Lung (tissue), 12 donors: Measurements from ENCODE around the gene MBD6. TPM values are rescaled to one million over a fixed set of nuclear protein-coding genes. Genes with fewer than 3 reads are reported as not detected.

ENCODE experiments used
- ATAC-seq: fragments of 200-7000 bp; cut with Tn5 transposase; one replicate; pipeline ENCODE4 v1.9.1; 2020; ENCODE audit warnings: moderate number of reproducible peaks; ENCODE audit not compliant: insufficient read depth, low FRiP score
- DNase-seq, 3 donors: peaks; one replicate each; pipeline ENCODE4 v3.0.0-alpha.2; 2013 to 2017
- H3K27ac ChIP-seq, 2 donors: one replicate each; pipeline ENCODE4 v1.5.1; 2013; ENCODE audit warnings: mild to moderate bottlenecking in 2 of 2, moderate library complexity in 2 of 2, control low read depth in 1 of 2, inconsistent platforms in 1 of 2, low read depth in 1 of 2, low read length in 1 of 2
- H3K27me3 ChIP-seq, 3 donors: one replicate each; pipeline ENCODE4 v1.5.1; 2013; ENCODE audit warnings: low read length in 2 of 3; ENCODE audit not compliant: control insufficient read depth in 3 of 3, insufficient read depth in 3 of 3
- H3K36me3 ChIP-seq, 4 donors: one replicate each; pipeline ENCODE4 v1.5.1; 2013; ENCODE audit warnings: low read length in 4 of 4, mild to moderate bottlenecking in 1 of 4, moderate library complexity in 1 of 4; ENCODE audit not compliant: control insufficient read depth in 4 of 4, insufficient read depth in 4 of 4
- H3K4me1 ChIP-seq, 5 donors: one replicate each; pipeline ENCODE4 v1.5.1; 2013; ENCODE audit warnings: low read length in 5 of 5, mild to moderate bottlenecking in 2 of 5, moderate library complexity in 1 of 5; ENCODE audit not compliant: control insufficient read depth in 5 of 5, insufficient read depth in 5 of 5
- H3K4me3 ChIP-seq: one replicate; pipeline ENCODE4 v1.5.1; 2013; ENCODE audit warnings: mild to moderate bottlenecking, control low read depth, moderate library complexity
- H3K9ac ChIP-seq, 2 donors: one replicate each; pipeline ENCODE4 v1.5.1; 2013; ENCODE audit warnings: low read length in 2 of 2, control low read depth in 1 of 2; ENCODE audit not compliant: insufficient read depth in 1 of 2
- H3K9me3 ChIP-seq, 4 donors: one replicate each; pipeline ENCODE4 v1.5.1; 2013; ENCODE audit warnings: low read length in 3 of 4, mild to moderate bottlenecking in 1 of 4, moderate library complexity in 1 of 4; ENCODE audit not compliant: control insufficient read depth in 4 of 4, insufficient read depth in 3 of 4
- WGBS, 2 donors: extraction: QIAGEN DNeasy Blood & Tissue Kit; methylation state at CpG; one replicate each; pipeline ENCODE4 v1.1.7; 2013; 5-methylcytosine and 5-hydroxymethylcytosine counted together
- polyA plus RNA-seq, 2 donors: library from polyadenylated mRNA; stranded (reverse); fragments of 200-250 nt; gene quantifications; one replicate each; pipeline ENCODE4 v1.2.1, GENCODE V29; 2013
- total RNA-seq, 2 donors: library from RNA; depleted of rRNA in 1 of 2; stranded (reverse); fragments of >200 nt in 1 of 2; gene quantifications; one replicate each; pipeline ENCODE4 v1.2.1, GENCODE V29; 2014 to 2021
- TF ChIP-seq, protein P1 (sequence below): IDR thresholded peaks from 2 replicates; pipeline ENCODE4 v1.5.1; 2012; ENCODE audit warnings: mild to moderate bottlenecking; ENCODE audit errors: control extremely low read depth, extremely low read depth
- donor health status: control.
- donor health status: control.
- donor health status: Bipolar disorder and iron deficiency.
- donor health status: healthy.
- donor health status: DM: yes; HTN: yes; CAD: no.

Gene MBD6
- total and polyA plus RNA-seq, 4 donors = 26.0 to 132 (median 39.6) TPM

GRCh38 chr12:57483466-57483865, 39.2 kb upstream of the MBD6 start:
- no peak overlapping the region for H3K27ac ChIP-seq
- H3K4me3 ChIP-seq = no peak overlapping the region
- H3K27me3 ChIP-seq = peaks cover 0 to 8% (median 4%) of the 10 kb centered on the region in 3 donors
- peaks cover 0 to 4% (median 0%) of the 10 kb centered on the region in 5 donors for H3K4me1 ChIP-seq
- H3K9me3 ChIP-seq = no peaks in the 10 kb centered on the region
- 57 to 79% methylated on average over 5 of the region's 5 CpGs for WGBS, 2 donors
- TF ChIP-seq, protein P1, sequence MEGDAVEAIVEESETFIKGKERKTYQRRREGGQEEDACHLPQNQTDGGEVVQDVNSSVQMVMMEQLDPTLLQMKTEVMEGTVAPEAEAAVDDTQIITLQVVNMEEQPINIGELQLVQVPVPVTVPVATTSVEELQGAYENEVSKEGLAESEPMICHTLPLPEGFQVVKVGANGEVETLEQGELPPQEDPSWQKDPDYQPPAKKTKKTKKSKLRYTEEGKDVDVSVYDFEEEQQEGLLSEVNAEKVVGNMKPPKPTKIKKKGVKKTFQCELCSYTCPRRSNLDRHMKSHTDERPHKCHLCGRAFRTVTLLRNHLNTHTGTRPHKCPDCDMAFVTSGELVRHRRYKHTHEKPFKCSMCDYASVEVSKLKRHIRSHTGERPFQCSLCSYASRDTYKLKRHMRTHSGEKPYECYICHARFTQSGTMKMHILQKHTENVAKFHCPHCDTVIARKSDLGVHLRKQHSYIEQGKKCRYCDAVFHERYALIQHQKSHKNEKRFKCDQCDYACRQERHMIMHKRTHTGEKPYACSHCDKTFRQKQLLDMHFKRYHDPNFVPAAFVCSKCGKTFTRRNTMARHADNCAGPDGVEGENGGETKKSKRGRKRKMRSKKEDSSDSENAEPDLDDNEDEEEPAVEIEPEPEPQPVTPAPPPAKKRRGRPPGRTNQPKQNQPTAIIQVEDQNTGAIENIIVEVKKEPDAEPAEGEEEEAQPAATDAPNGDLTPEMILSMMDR = no peak
- no peak for DNase-seq
- ATAC-seq = no peak
- no peak overlapping the region for H3K9ac ChIP-seq
- peaks cover 0 to 3% (median 0%) of the 10 kb centered on the region in 4 donors for H3K36me3 ChIP-seq

DNA sequence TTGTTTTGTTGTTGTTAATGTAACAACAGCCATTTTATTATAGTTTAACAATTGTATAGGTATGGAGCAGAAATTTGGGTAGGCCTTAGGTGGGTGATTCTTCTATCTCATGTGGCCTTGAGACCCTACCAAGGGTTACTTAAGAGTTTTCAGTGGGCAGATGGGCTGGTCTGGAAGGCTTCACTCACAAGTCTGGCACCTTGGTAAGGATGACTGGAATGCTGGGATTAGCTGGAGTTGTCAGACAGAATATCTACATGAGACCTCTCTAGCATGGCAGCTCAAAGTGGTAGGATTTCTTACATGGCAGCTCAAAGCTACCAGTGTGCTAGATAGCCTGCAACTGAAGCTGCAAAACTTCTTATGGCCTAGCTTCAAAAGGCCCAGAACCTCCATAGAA, 36.9 kb upstream of the MBD6 start:
- DNase-seq (no peak), ATAC-seq (no peak)
- H3K9ac ChIP-seq = no peak overlapping the region
- H3K27ac ChIP-seq = no peak overlapping the region
- H3K9me3 ChIP-seq = no peaks in the 10 kb centered on the region
- H3K27me3 ChIP-seq = peaks cover 0 to 3% (median 0%) of the 10 kb centered on the region in 3 donors
- no peak overlapping the region for H3K4me3 ChIP-seq
- peaks cover 8 to 16% (median 13%) of the 10 kb centered on the region in 4 donors for H3K36me3 ChIP-seq
- TF ChIP-seq, protein P1 = no peak
- peaks cover 0 to 10% (median 7%) of the 10 kb centered on the region in 5 donors for H3K4me1 ChIP-seq

DNA sequence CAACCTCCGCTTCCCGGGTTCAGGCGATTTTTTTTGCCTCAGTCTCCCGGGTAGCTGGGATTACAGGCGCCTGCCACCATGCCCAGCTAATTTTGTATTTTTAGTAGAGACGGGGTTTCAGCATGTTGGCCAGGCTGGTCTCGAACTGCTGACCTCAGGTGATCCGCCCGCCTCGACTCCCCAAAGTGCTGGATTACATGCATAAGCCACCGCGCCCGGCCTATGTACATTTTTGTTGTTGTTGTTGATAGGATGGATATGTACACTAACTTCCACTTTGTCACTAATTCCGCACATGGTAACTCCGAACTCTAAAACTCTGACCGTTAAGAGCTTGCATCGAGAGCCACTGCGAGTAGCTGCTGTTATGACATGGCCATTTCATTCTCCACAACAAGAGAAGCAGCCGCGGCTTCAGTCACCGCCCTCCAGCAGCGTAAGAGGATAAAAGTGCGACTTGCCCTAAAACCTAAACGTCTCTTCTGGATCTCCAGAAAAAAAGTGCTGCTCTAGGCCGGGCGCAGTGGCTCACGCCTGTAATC, 35.5 kb upstream of the MBD6 start:
- H3K4me1 ChIP-seq = peaks cover 0 to 10% (median 7%) of the 10 kb centered on the region in 5 donors
- peaks cover 17 to 25% (median 21%) of the 10 kb centered on the region in 4 donors for H3K36me3 ChIP-seq
- H3K4me3 ChIP-seq = no peak overlapping the region
- WGBS, 2 donors = 91 to 94% methylated on average over 27 of the region's 27 CpGs
- DNase-seq (peak in 1 of 3 donors; percentile 12), ATAC-seq (no peak)
- TF ChIP-seq, protein P1 = no peak
- no peaks in the 10 kb centered on the region for H3K9me3 ChIP-seq
- no peak overlapping the region for H3K9ac ChIP-seq
- H3K27me3 ChIP-seq = no peaks in the 10 kb centered on the region
- no peak overlapping the region for H3K27ac ChIP-seq
